GM12878 (cell line): ENCODE data around the gene FERMT3. TPM values are rescaled to one million over a fixed set of nuclear protein-coding genes. Genes with fewer than 3 reads are reported as not detected.
A peak's percentile ranks its signal among the peaks of the same experiment; 100 is the strongest.

Experiments used
- ATAC-seq: fragments of 200-7000 bp; cut with Tn5 transposase; 3 replicates; pipeline ENCODE4 v1.9.1; 2020; ENCODE audit warnings: mild to moderate bottlenecking, moderate library complexity
- BruUV-seq: library from RNA; stranded (reverse); fragments of 400-500 nt; replicated peaks from 2 replicates; lab custom pipeline; 2021; lab: Mats Ljungman, UMichigan
- CTCF ChIA-PET: fragments of 300-600 bp; sonication (Branson Sonifier 250); formaldehyde crosslinking; extraction: SDS; loops from one replicate; lab custom pipeline; 2021; ENCODE audit warnings: inconsistent platforms; lab: Yijun Ruan, JAX
- POLR2A ChIA-PET: fragments of 350-600 bp; formaldehyde crosslinking; extraction: SDS; loops from one replicate; lab custom pipeline; 2021; ENCODE audit warnings: inconsistent platforms; lab: Charles Lee
- RAD21 ChIA-PET: fragments of 300-600 bp; sonication (Branson Sonifier 250); formaldehyde crosslinking; loops from one replicate; lab custom pipeline; 2023; ENCODE audit warnings: antibody characterized with exemption; ENCODE audit not compliant: unreplicated experiment; lab: Charles Lee
- SMC1A ChIA-PET: fragments of 300-600 bp; sonication (Branson Sonifier 250); formaldehyde crosslinking; loops from one replicate; lab custom pipeline; 2023; ENCODE audit not compliant: unreplicated experiment, uncharacterized antibody; lab: Charles Lee
- DNase-seq: peaks from one replicate; pipeline ENCODE4 v3.0.0-alpha.2; 2011; ENCODE audit warnings: low read depth, low spot score
- FAIRE-seq: peaks from 3 replicates; lab custom pipeline; 2011; peaks lifted over from hg19 to GRCh38; lab: Jason Lieb, UNC
- H2AFZ ChIP-seq: 2 replicates; pipeline ENCODE4 v1.6.0; 2011; ENCODE audit warnings: low read depth, low read length, control low read depth; ENCODE audit not compliant: control insufficient read depth
- H3K27ac ChIP-seq: 2 replicates; pipeline ENCODE4 v1.5.1; 2011; ENCODE audit warnings: control low read depth; ENCODE audit not compliant: control insufficient read depth, insufficient read depth
- H3K27me3 ChIP-seq, 2 experiments: replicated peaks in 1 of 2; 2 replicates each; pipeline versions ENCODE4 v1.6.0 to v1.6.1; 2011; ENCODE audit warnings: low read length in 1 of 2; ENCODE audit not compliant: control insufficient read depth in 2 of 2, insufficient read depth in 2 of 2
- H3K36me3 ChIP-seq, 2 experiments: 2 replicates each; pipeline ENCODE4 v1.5.1; 2011; ENCODE audit warnings: low read length in 1 of 2; ENCODE audit not compliant: control insufficient read depth in 2 of 2, insufficient read depth in 2 of 2
- H3K4me1 ChIP-seq: 2 replicates; pipeline ENCODE4 v1.6.1; 2011; ENCODE audit warnings: mild to moderate bottlenecking, low read length, moderate library complexity, mixed read lengths; ENCODE audit not compliant: control insufficient read depth, insufficient read depth
- H3K4me2 ChIP-seq: 2 replicates; pipeline ENCODE4 v1.6.0; 2011; ENCODE audit warnings: control low read depth; ENCODE audit not compliant: control insufficient read depth, insufficient read depth
- H3K4me3 ChIP-seq: fragments of 200-600 bp; sonication (generic); 2 replicates; pipeline ENCODE4 v1.5.1; 2016
- H3K79me2 ChIP-seq: 2 replicates; pipeline ENCODE4 v1.6.0; 2011; ENCODE audit warnings: low read length; ENCODE audit not compliant: control insufficient read depth, insufficient read depth
- H3K9ac ChIP-seq: 2 replicates; pipeline ENCODE4 v1.8.0; 2011; ENCODE audit warnings: low read length, control low read depth, mixed read lengths; ENCODE audit not compliant: control insufficient read depth, insufficient read depth
- H3K9me3 ChIP-seq: replicated peaks from 3 replicates; pipeline ENCODE4 v1.5.1; 2011; ENCODE audit warnings: mild to moderate bottlenecking, low read length; ENCODE audit not compliant: control insufficient read depth, insufficient read depth
- H4K20me1 ChIP-seq: 2 replicates; pipeline ENCODE4 v1.6.0; 2011; ENCODE audit not compliant: control insufficient read depth, insufficient read depth
- BCL11A ChIP-seq: IDR thresholded peaks from 2 replicates; pipeline ENCODE4 v1.6.1; 2011; ENCODE audit warnings: low read depth, low read length
- MTA3 ChIP-seq: IDR thresholded peaks from 2 replicates; pipeline ENCODE4 v1.6.1; 2012; ENCODE audit warnings: low read length, inconsistent platforms, borderline replicate concordance
- SRF ChIP-seq, 2 experiments: IDR thresholded peaks; 2 replicates each; pipeline ENCODE4 v1.6.1; 2011; ENCODE audit warnings: low read depth in 2 of 2, low read length in 2 of 2, mild to moderate bottlenecking in 1 of 2, moderate library complexity in 1 of 2
- WGBS: methylation state at CpG from one replicate; pipeline ENCODE4 v1.1.6; 2016; ENCODE audit warnings: low lambda C conversion rate; ENCODE audit not compliant: insufficient replicate concordance, insufficient coverage; ENCODE audit errors: missing lambda C conversion rate; 5-methylcytosine and 5-hydroxymethylcytosine counted together
- in situ Hi-C: fragments of 300-500 bp; cut with MboI; formaldehyde crosslinking; loops from 9 replicates; pipeline ENCODE4 v1.14.3; 2018; ENCODE audit warnings: mixed read lengths
- intact Hi-C: fragments of 100-400 bp; cut with micrococcal nuclease; formaldehyde crosslinking; loops from one replicate; pipeline ENCODE4 v1.14.2; 2022; ENCODE audit not compliant: unreplicated experiment
- polyA plus RNA-seq, 11 experiments: library from polyadenylated mRNA; depleted of rRNA in 4 of 11; unstranded in 6 of 11; stranded (reverse) in 5 of 11; fragments of >200 nt; fragmentation: Nextera tagmentation in 4 of 11; fragmentation: Illumina TruSeq in 1 of 11; extraction: Ambion mirVana in 4 of 11; extraction: Trizol in 1 of 11; gene quantifications; 1 replicate in 1 of 11; 2 replicates in 10 of 11; pipeline versions ENCODE4 v1.2.1 to v1.2.3, GENCODE V29; 2011 to 2016; ENCODE audit warnings: inconsistent platforms in 2 of 11, missing spikeins in 2 of 11, low read depth in 1 of 11
- total RNA-seq, 4 experiments: library from RNA; depleted of rRNA in 3 of 4; stranded (reverse); fragments of >200 nt in 3 of 4; fragmentation: Illumina TruSeq in 1 of 4; extraction: Trizol in 1 of 4; gene quantifications; 2 replicates each; pipeline versions ENCODE4 v1.2.1 to v1.2.3, GENCODE V29; 2013 to 2021
- TF ChIP-seq, protein P1 (sequence below): fragments of 450-650 bp; IDR thresholded peaks from 2 replicates; pipeline ENCODE4 v1.6.1; 2016; ENCODE audit warnings: mild to moderate bottlenecking
- TF ChIP-seq, protein P2 (sequence below): fragments of 450-650 bp; IDR thresholded peaks from 2 replicates; pipeline ENCODE4 v1.6.1; 2018; ENCODE audit warnings: mild to moderate bottlenecking, low read depth, moderate library complexity; ENCODE audit not compliant: partially characterized antibody
- TF ChIP-seq, protein P3 (sequence below): IDR thresholded peaks from 2 replicates; pipeline ENCODE4 v1.6.1; 2011; ENCODE audit warnings: mild to moderate bottlenecking, low read depth, low read length, moderate library complexity; ENCODE audit not compliant: insufficient replicate concordance
- TF ChIP-seq, protein P4 (sequence below): IDR thresholded peaks from 2 replicates; pipeline ENCODE4 v1.6.1; 2012; ENCODE audit warnings: improper control_type of control experiment, low read depth, low read length; ENCODE audit not compliant: insufficient replicate concordance

FERMT3 gene
- total and polyA plus RNA-seq, 10 of the 15 experiments (the other 5 are each of a cell fraction or from before 2014, with no cell fraction given) = 2.0 to 211 (median 114) TPM

DNA sequence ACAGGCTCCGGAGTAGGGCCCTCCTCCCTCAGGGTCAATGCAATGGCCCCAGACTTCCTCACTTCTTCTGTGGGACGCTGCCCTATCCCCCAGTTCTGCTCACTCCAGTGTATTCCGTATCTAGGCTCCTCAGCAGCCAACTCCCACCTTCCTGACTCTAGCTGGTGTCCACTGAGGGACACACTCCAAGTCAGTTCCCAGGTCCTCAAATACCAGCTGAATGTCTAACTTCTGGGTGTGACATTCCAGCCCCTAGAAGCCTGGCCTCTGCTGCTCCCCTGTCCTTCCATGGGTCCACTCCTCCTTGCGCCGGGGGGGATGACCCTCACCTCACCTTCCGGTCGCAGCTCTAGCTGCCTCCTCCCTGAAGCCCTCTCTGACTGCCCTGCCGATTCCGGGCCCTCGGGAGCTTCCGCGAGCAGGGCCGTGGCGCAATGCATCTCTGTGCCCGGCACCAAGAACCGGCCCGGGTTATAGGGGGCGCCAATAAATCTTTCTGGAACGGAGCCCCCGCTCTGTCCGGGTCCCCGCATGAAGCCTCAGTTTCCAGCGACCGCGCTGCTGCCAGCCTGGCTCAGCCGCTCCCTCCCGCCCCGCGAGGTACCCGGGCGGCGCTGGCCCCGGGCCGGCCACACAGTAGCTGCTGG lies 62.5 kb downstream of the FERMT3 start (continued):
- no peak for TF ChIP-seq SRF (IDR thresholded peaks at IDR 0.05; ENCODE audit: low read depth in 2 of 2, low read length in 2 of 2)
- no peak for TF ChIP-seq MTA3

DNA sequence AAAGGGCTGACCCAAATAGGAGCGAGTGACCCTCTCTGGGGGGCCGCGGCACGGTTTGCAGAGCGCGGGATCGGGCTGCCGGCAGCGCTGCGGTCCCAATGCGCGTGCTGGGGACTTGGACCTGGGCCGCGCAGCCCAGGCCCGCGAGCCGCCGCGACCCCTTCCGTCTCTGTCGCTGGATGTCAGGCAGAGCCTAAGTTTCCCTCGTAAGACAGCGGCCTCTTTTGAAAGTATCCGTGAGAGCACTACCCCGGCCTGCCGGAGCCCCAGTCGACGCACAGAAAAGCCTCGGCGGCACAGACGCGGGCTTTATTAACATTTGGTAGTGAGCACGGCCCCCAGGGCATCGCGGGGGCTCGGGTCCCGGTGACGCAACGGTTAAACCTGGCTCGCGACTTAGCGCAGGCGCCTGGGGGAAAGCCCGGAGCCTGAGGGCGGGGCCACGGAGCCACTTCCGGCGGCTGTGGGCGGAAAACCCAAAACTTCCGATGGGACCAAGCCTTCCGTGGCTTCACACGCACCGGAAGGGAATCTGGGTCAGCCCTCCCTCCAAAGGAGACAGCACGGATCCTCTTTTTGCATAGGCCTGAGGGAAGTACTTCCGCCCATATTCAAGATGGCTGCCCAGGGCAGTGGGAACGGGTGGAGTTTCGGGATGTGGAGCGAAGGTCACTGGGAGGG lies 63.2 kb downstream of the FERMT3 start:
- Histone ChIP-seq H3K4me1 (peaks cover 12% of the 10 kb centered on the region), H3K27me3 (no peaks in the 10 kb centered on the region), H4K20me1 (no peaks in the 10 kb centered on the region), H2AFZ (peak overlapping the region; percentile 45), H3K27ac (peak overlapping the region; percentile 81), H3K4me2 (peak overlapping the region; percentile 100), H3K9me3 (no peaks in the 10 kb centered on the region), H3K9ac (peak overlapping the region; percentile 97), H3K36me3 (no peaks in the 10 kb centered on the region; a peak in 2 of 4 replicates), H3K4me3 (peak overlapping the region; percentile 96), H3K79me2 (peaks cover 19% of the 10 kb centered on the region)
- TSS peak; percentile 84 for BruUV-seq
- SMC1A ChIA-PET = interaction anchor here (0.6 to 4.6 kb wide), 10 partner anchors 9 to 63 kb away, joined by 3 to 41 read pairs (median 3); partner anchors contain the start of genes BAD, CATSPERZ, FERMT3 and GPR137
- in situ Hi-C loops (no loop called here), intact Hi-C loops (loop anchor here (1.0 to 2.0 kb wide), 3 partner anchors 16 to 37 kb away; partner anchors contain the start of genes GPR137 and PLCB3)
- POLR2A ChIA-PET = interaction anchor here (0.8 to 6.3 kb wide), 13 partner anchors 14 to 69 kb away, joined by 3 to 92 read pairs (median 5); partner anchors contain the start of genes BAD, CATSPERZ, ESRRA and FERMT3
- WGBS = 1% methylated on average over 58 of the region's 58 CpGs
- FAIRE-seq (peak; percentile 85), DNase-seq (peak; percentile 98), ATAC-seq (peak; percentile 86)
- CTCF ChIA-PET = interaction anchor here (0.6 to 5.7 kb wide), 13 partner anchors 9 to 87 kb away, joined by 3 to 147 read pairs (median 5); partner anchors contain the start of genes BAD, CATSPERZ, FERMT3 and GPR137
- RAD21 ChIA-PET = interaction anchor here (0.5 to 4.3 kb wide), 9 partner anchors 14 to 322 kb away, joined by 3 to 56 read pairs (median 5); partner anchors contain the start of genes ESRRA, FERMT3, FKBP2 and PPP1R14B
- TF ChIP-seq, protein P1, sequence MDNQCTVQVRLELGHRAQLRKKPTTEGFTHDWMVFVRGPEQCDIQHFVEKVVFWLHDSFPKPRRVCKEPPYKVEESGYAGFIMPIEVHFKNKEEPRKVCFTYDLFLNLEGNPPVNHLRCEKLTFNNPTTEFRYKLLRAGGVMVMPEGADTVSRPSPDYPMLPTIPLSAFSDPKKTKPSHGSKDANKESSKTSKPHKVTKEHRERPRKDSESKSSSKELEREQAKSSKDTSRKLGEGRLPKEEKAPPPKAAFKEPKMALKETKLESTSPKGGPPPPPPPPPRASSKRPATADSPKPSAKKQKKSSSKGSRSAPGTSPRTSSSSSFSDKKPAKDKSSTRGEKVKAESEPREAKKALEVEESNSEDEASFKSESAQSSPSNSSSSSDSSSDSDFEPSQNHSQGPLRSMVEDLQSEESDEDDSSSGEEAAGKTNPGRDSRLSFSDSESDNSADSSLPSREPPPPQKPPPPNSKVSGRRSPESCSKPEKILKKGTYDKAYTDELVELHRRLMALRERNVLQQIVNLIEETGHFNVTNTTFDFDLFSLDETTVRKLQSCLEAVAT = no peak; the same call in 1 of the 2 replicates
- TF ChIP-seq, protein P2, sequence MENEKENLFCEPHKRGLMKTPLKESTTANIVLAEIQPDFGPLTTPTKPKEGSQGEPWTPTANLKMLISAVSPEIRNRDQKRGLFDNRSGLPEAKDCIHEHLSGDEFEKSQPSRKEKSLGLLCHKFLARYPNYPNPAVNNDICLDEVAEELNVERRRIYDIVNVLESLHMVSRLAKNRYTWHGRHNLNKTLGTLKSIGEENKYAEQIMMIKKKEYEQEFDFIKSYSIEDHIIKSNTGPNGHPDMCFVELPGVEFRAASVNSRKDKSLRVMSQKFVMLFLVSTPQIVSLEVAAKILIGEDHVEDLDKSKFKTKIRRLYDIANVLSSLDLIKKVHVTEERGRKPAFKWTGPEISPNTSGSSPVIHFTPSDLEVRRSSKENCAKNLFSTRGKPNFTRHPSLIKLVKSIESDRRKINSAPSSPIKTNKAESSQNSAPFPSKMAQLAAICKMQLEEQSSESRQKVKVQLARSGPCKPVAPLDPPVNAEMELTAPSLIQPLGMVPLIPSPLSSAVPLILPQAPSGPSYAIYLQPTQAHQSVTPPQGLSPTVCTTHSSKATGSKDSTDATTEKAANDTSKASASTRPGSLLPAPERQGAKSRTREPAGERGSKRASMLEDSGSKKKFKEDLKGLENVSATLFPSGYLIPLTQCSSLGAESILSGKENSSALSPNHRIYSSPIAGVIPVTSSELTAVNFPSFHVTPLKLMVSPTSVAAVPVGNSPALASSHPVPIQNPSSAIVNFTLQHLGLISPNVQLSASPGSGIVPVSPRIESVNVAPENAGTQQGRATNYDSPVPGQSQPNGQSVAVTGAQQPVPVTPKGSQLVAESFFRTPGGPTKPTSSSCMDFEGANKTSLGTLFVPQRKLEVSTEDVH = peak; percentile 97
- TF ChIP-seq BCL11A = no peak
- TF ChIP-seq, protein P3, sequence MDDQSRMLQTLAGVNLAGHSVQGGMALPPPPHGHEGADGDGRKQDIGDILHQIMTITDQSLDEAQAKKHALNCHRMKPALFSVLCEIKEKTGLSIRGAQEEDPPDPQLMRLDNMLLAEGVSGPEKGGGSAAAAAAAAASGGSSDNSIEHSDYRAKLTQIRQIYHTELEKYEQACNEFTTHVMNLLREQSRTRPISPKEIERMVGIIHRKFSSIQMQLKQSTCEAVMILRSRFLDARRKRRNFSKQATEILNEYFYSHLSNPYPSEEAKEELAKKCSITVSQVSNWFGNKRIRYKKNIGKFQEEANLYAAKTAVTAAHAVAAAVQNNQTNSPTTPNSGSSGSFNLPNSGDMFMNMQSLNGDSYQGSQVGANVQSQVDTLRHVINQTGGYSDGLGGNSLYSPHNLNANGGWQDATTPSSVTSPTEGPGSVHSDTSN = no peak
- TF ChIP-seq, protein P4, sequence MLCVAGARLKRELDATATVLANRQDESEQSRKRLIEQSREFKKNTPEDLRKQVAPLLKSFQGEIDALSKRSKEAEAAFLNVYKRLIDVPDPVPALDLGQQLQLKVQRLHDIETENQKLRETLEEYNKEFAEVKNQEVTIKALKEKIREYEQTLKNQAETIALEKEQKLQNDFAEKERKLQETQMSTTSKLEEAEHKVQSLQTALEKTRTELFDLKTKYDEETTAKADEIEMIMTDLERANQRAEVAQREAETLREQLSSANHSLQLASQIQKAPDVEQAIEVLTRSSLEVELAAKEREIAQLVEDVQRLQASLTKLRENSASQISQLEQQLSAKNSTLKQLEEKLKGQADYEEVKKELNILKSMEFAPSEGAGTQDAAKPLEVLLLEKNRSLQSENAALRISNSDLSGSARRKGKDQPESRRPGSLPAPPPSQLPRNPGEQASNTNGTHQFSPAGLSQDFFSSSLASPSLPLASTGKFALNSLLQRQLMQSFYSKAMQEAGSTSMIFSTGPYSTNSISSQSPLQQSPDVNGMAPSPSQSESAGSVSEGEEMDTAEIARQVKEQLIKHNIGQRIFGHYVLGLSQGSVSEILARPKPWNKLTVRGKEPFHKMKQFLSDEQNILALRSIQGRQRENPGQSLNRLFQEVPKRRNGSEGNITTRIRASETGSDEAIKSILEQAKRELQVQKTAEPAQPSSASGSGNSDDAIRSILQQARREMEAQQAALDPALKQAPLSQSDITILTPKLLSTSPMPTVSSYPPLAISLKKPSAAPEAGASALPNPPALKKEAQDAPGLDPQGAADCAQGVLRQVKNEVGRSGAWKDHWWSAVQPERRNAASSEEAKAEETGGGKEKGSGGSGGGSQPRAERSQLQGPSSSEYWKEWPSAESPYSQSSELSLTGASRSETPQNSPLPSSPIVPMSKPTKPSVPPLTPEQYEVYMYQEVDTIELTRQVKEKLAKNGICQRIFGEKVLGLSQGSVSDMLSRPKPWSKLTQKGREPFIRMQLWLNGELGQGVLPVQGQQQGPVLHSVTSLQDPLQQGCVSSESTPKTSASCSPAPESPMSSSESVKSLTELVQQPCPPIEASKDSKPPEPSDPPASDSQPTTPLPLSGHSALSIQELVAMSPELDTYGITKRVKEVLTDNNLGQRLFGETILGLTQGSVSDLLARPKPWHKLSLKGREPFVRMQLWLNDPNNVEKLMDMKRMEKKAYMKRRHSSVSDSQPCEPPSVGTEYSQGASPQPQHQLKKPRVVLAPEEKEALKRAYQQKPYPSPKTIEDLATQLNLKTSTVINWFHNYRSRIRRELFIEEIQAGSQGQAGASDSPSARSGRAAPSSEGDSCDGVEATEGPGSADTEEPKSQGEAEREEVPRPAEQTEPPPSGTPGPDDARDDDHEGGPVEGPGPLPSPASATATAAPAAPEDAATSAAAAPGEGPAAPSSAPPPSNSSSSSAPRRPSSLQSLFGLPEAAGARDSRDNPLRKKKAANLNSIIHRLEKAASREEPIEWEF = peak; percentile 51
